ENCODE measurements around the gene GPBP1L1.

- TF ChIP-seq, protein P1, sequence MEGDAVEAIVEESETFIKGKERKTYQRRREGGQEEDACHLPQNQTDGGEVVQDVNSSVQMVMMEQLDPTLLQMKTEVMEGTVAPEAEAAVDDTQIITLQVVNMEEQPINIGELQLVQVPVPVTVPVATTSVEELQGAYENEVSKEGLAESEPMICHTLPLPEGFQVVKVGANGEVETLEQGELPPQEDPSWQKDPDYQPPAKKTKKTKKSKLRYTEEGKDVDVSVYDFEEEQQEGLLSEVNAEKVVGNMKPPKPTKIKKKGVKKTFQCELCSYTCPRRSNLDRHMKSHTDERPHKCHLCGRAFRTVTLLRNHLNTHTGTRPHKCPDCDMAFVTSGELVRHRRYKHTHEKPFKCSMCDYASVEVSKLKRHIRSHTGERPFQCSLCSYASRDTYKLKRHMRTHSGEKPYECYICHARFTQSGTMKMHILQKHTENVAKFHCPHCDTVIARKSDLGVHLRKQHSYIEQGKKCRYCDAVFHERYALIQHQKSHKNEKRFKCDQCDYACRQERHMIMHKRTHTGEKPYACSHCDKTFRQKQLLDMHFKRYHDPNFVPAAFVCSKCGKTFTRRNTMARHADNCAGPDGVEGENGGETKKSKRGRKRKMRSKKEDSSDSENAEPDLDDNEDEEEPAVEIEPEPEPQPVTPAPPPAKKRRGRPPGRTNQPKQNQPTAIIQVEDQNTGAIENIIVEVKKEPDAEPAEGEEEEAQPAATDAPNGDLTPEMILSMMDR (IDR thresholded peaks at IDR 0.05; ENCODE audit: poor library complexity): no peak
- no peak for TF ChIP-seq EZH2phosphoT487 (IDR thresholded peaks at IDR 0.05; ENCODE audit: low read depth, severe bottlenecking, unreplicated experiment)
- TF ChIP-seq EZH2 (IDR thresholded peaks at IDR 0.05; ENCODE audit: borderline replicate concordance): no peak
These were observed 65.5 kb downstream of the GPBP1L1 start for GRCh38 chr1:45620588-45621500.

Data from hepatocyte (in vitro differentiated cells).